Heart left ventricle (tissue), 13 donors: ENCODE results near the gene CACNA2D3.

ENCODE experiments used
- CTCF ChIP-seq, 12 donors: fragments of 200-600 bp; sonication (generic) in 4 of 12; IDR thresholded peaks; one replicate each; pipeline versions ENCODE4 v1.5.0 to v1.8.0; 2018 to 2022; ENCODE audit warnings: antibody characterized with exemption in 12 of 12, mild to moderate bottlenecking in 5 of 12
- POLR2A ChIP-seq, 2 donors: fragments of 450-650 bp; IDR thresholded peaks; one replicate each; pipeline ENCODE4 v1.6.1; 2017; ENCODE audit warnings: antibody characterized with exemption in 2 of 2, mild to moderate bottlenecking in 2 of 2, moderate library complexity in 2 of 2
- donor health status: ischemic (EF 13 %, LVEDD 7.1; RV severe dilation, severe dysfunction).
- donor health status: DM: no; HTN: yes; CAD: no.
- donor health status: DM: no; HTN: no; CAD: no.
- donor health status: ischemic (EF 25% LVEDD 6.9; RV normal size, moderate dysfunction).
- donor health status: ischemic (EF 25% LVEDD 5.7; RV mildly dilated, moderate dysfunction).
- donor health status: ischemic (EF 35%, LVEDD 5.7; RV mildly dilated, moderate dysfunction).
- donor health status: nonischemic (EF 11% LVEDD 7.7; RV severe dilation, severe dysfunction).
- donor health status: DM: yes; HTN: yes; CAD: no.
- donor health status: PGD.
- donor health status: ischemic (EF 29% LVEDD 5.4; RV normal size, mild dysfunction).
- donor health status: nonischemic (EF 23%, LVEDD 6.1; RV moderate dilation, normal function).

GRCh38 chr3:54347933-54348332 is 225.6 kb downstream of the CACNA2D3 start:
- TF ChIP-seq CTCF (IDR thresholded peaks at IDR 0.05) (no peak), POLR2A (IDR thresholded peaks at IDR 0.05) (no peak)
